HepG2 (cell line): ENCODE data around the gene TMEM86B. TPM values are rescaled to one million over a fixed set of nuclear protein-coding genes. Genes with fewer than 3 reads are reported as not detected.
A peak's percentile ranks its signal among the peaks of the same experiment; 100 is the strongest.

ENCODE experiments used
- CREB1 ChIP-seq, 2 experiments: fragments of 450-650 bp in 1 of 2; IDR thresholded peaks; 2 replicates each; pipeline ENCODE4 v1.6.1; 2016 to 2017; ENCODE audit warnings: control low read depth in 1 of 2, mild to moderate bottlenecking in 1 of 2, missing compliant biosample characterization in 1 of 2, missing genetic modification characterization in 1 of 2
- FOXO1 ChIP-seq: sonication (generic); formaldehyde crosslinking; IDR thresholded peaks from 2 replicates; pipeline ENCODE4 v1.4.0; 2020; ENCODE audit warnings: missing genetic modification reagents
- HNRNPUL1 ChIP-seq: fragments of 200-400 bp; formaldehyde crosslinking; IDR thresholded peaks from 2 replicates; pipeline ENCODE4 v1.6.1; 2017; ENCODE audit warnings: low read depth, mild to moderate bottlenecking, low read length, moderate library complexity
- HOXA7 ChIP-seq: sonication (generic); formaldehyde crosslinking; IDR thresholded peaks from 2 replicates; pipeline ENCODE4 v1.8.1; 2022; ENCODE audit warnings: mild to moderate bottlenecking, missing genetic modification reagents, moderate library complexity
- MAZ ChIP-seq, 2 experiments: sonication (generic) in 1 of 2; formaldehyde crosslinking in 1 of 2; IDR thresholded peaks; 2 replicates each; pipeline versions ENCODE4 v1.5.0 to v1.6.1; 2012 to 2020; ENCODE audit warnings: low read depth in 2 of 2, mild to moderate bottlenecking in 2 of 2, borderline replicate concordance in 1 of 2, improper control_type of control experiment in 1 of 2, low read length in 1 of 2, missing genetic modification reagents in 1 of 2, moderate library complexity in 1 of 2
- MXI1 ChIP-seq: IDR thresholded peaks from 3 replicates; pipeline ENCODE4 v1.6.1; 2012; ENCODE audit warnings: low read depth, low read length, inconsistent platforms, borderline replicate concordance
- NR2F2 ChIP-seq: IDR thresholded peaks from 2 replicates; pipeline ENCODE4 v1.6.1; 2012; ENCODE audit warnings: low read depth, inconsistent platforms, borderline replicate concordance
- PPARG ChIP-seq: conservative IDR thresholded peaks from 2 replicates; pipeline ENCODE4 v1.6.1; 2016; ENCODE audit warnings: missing biosample characterization, missing genetic modification reagents
- RBM22 ChIP-seq: fragments of 200-400 bp; formaldehyde crosslinking; optimal IDR thresholded peaks from 2 replicates; pipeline ENCODE3; 2017; ENCODE audit warnings: mild to moderate bottlenecking, low read length, moderate library complexity
- RBM39 ChIP-seq: fragments of 200-400 bp; formaldehyde crosslinking; IDR thresholded peaks from one replicate; pipeline ENCODE4 v1.6.1; 2018; ENCODE audit warnings: antibody characterized with exemption, mild to moderate bottlenecking, low read depth, low read length; ENCODE audit not compliant: poor library complexity, severe bottlenecking
- RELA ChIP-seq: sonication (generic); formaldehyde crosslinking; IDR thresholded peaks from 2 replicates; pipeline ENCODE4 v1.4.0; 2020; ENCODE audit warnings: missing genetic modification reagents
- U2AF2 ChIP-seq: fragments of 200-400 bp; formaldehyde crosslinking; IDR thresholded peaks from 2 replicates; pipeline ENCODE4 v1.6.1; 2017; ENCODE audit warnings: low read depth, mild to moderate bottlenecking, low read length
- XRCC5 ChIP-seq: fragments of 200-400 bp; formaldehyde crosslinking; optimal IDR thresholded peaks from 2 replicates; pipeline ENCODE3; 2017; ENCODE audit warnings: mild to moderate bottlenecking, low read length
- ZFP62 ChIP-seq: sonication (generic); formaldehyde crosslinking; IDR thresholded peaks from 2 replicates; pipeline ENCODE4 v1.4.0; 2020; ENCODE audit warnings: missing genetic modification reagents
- ZNF414 ChIP-seq: sonication (generic); formaldehyde crosslinking; IDR thresholded peaks from 2 replicates; pipeline ENCODE4 v1.5.0; 2020; ENCODE audit warnings: missing genetic modification reagents
- ZNF629 ChIP-seq: sonication (generic); formaldehyde crosslinking; conservative IDR thresholded peaks from 2 replicates; pipeline ENCODE4 v1.5.0; 2020; ENCODE audit warnings: missing genetic modification reagents
- ZNF790 ChIP-seq: sonication (generic); formaldehyde crosslinking; IDR thresholded peaks from 2 replicates; pipeline ENCODE4 v1.8.0; 2022; ENCODE audit warnings: missing genetic modification reagents, mild to moderate bottlenecking, borderline replicate concordance
- ZSCAN29 ChIP-seq: sonication (generic); formaldehyde crosslinking; conservative IDR thresholded peaks from 2 replicates; pipeline ENCODE4 v1.4.0; 2020; ENCODE audit warnings: mild to moderate bottlenecking, missing genetic modification reagents
- ZSCAN5A ChIP-seq: sonication (generic); formaldehyde crosslinking; IDR thresholded peaks from 2 replicates; pipeline ENCODE4 v1.8.0; 2022; ENCODE audit warnings: mild to moderate bottlenecking, missing genetic modification reagents, borderline replicate concordance
- polyA plus RNA-seq, 8 experiments: library from polyadenylated mRNA; depleted of rRNA in 3 of 8; stranded (reverse) in 7 of 8; unstranded in 1 of 8; fragments of >200 nt; fragmentation: Illumina TruSeq in 4 of 8; extraction: Trizol in 4 of 8; gene quantifications; 2 replicates each; pipeline versions ENCODE4 v1.2.1 to v1.2.3, GENCODE V29; 2011 to 2016; ENCODE audit warnings: low read depth in 4 of 8, missing spikeins in 1 of 8, mixed read lengths in 1 of 8; ENCODE audit not compliant: insufficient read depth in 1 of 8
- total RNA-seq, 5 experiments: library from RNA; depleted of rRNA; stranded (reverse); fragments of >200 nt; fragmentation: Illumina TruSeq; extraction: Trizol; gene quantifications; 2 replicates each; pipeline ENCODE4 v1.2.3, GENCODE V29; 2016; ENCODE audit warnings: low read depth in 1 of 5
- TF ChIP-seq, protein P1 (sequence below): sonication (generic); formaldehyde crosslinking; conservative IDR thresholded peaks from 2 replicates; pipeline ENCODE4 v1.8.1; 2023; ENCODE audit warnings: missing genetic modification reagents
- TF ChIP-seq, protein P2 (sequence below): fragments of 450-650 bp; IDR thresholded peaks from 2 replicates; pipeline ENCODE4 v1.6.1; 2017; ENCODE audit warnings: mild to moderate bottlenecking

The TMEM86B gene
- total and polyA plus RNA-seq, 2 of the 13 experiments (the other 11 are each of a cell fraction or from before 2014, with no cell fraction given) = 7.7 to 9.6 TPM

DNA sequence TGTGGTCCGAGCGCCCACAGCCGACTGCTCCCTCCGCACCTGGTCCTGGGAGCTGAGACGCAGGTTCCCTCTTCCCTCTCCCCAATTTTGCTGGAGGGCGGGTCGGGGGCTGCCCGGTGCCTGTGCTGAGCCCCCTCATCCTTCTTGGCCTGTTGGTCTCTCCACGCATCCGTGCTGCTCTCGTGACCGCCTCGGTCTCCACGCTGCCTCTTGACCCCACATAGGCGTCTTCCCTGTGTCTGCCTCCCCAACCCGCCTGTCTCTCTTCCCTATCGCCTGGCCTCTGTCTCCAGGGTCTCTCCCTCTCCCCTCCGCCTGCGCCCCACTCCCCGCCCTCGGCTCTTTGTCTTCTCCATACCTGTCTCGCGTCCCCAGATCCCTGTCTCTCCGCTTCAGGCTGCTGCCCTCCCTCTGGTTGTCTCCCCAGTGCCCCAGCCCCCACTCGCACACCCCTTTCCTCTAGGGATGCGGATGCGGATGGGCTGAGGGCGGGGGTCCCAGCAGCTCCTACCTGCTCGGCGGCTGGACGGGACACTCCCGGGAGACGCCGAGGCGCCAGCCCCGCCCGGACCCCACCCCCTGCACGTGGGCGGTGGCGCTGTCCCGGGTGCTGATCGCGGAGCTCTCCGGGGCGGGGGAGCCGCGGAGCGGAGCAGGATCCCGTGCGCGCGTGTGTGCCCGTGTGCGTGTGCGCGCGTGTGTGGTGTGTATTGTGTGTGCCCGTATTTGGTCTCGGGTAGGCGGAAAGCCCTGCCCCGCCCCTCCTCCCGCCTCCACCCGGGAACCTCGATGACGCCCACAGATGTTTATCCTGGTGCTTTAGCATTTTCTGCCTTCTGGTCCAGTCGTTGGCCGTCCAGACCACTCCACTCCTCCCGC is 48.7 kb downstream of the TMEM86B start, which contains the start of gene SYT5 (continued):
- TF ChIP-seq, protein P1, sequence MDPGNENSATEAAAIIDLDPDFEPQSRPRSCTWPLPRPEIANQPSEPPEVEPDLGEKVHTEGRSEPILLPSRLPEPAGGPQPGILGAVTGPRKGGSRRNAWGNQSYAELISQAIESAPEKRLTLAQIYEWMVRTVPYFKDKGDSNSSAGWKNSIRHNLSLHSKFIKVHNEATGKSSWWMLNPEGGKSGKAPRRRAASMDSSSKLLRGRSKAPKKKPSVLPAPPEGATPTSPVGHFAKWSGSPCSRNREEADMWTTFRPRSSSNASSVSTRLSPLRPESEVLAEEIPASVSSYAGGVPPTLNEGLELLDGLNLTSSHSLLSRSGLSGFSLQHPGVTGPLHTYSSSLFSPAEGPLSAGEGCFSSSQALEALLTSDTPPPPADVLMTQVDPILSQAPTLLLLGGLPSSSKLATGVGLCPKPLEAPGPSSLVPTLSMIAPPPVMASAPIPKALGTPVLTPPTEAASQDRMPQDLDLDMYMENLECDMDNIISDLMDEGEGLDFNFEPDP (CRISPR knock-in tag) = 0 out of 2 replicates have a peak, but pooled peaks have one; percentile 78
- TF ChIP-seq ZSCAN5A (CRISPR knock-in tag) (no peak), ZNF629 (CRISPR knock-in tag) (no peak), CREB1 (IDR thresholded peaks at IDR 0.05) (no peak), CREB1 (CRISPR knock-in tag; IDR thresholded peaks at IDR 0.05) (no peak), FOXO1 (CRISPR knock-in tag) (no peak), ZNF790 (CRISPR knock-in tag) (no peak), RBM39 (no peak), ZNF414 (CRISPR knock-in tag) (peak; percentile 73; the same call in 1 of the 2 replicates), MAZ (IDR thresholded peaks at IDR 0.05; ENCODE audit: borderline replicate concordance, low read depth, low read length) (no peak; the same call in 1 of the 2 replicates), MAZ (CRISPR knock-in tag; IDR thresholded peaks at IDR 0.05; ENCODE audit: low read depth) (no peak), MXI1 (peak; percentile 94; the same call in 2 of the 3 replicates), NR2F2 (no peak), RELA (no peak), ZFP62 (CRISPR knock-in tag) (no peak), PPARG (CRISPR knock-in tag) (0 out of 2 replicates have a peak, but pooled peaks have one; percentile 41), HOXA7 (CRISPR knock-in tag) (no peak), HNRNPUL1 (no peak), RBM22 (no peak), XRCC5 (no peak), U2AF2 (no peak), ZSCAN29 (no peak)
- TF ChIP-seq, protein P2, sequence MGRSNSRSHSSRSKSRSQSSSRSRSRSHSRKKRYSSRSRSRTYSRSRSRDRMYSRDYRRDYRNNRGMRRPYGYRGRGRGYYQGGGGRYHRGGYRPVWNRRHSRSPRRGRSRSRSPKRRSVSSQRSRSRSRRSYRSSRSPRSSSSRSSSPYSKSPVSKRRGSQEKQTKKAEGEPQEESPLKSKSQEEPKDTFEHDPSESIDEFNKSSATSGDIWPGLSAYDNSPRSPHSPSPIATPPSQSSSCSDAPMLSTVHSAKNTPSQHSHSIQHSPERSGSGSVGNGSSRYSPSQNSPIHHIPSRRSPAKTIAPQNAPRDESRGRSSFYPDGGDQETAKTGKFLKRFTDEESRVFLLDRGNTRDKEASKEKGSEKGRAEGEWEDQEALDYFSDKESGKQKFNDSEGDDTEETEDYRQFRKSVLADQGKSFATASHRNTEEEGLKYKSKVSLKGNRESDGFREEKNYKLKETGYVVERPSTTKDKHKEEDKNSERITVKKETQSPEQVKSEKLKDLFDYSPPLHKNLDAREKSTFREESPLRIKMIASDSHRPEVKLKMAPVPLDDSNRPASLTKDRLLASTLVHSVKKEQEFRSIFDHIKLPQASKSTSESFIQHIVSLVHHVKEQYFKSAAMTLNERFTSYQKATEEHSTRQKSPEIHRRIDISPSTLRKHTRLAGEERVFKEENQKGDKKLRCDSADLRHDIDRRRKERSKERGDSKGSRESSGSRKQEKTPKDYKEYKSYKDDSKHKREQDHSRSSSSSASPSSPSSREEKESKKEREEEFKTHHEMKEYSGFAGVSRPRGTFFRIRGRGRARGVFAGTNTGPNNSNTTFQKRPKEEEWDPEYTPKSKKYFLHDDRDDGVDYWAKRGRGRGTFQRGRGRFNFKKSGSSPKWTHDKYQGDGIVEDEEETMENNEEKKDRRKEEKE = no peak
